Adrenal gland (tissue), 5 donors: ENCODE data around the gene CFAP65.

Experiments used
- CTCF ChIP-seq, 6 experiments: fragments of 450-650 bp in 4 of 6; fragments of 200-600 bp in 2 of 6; sonication (generic) in 1 of 6; IDR thresholded peaks; 1 replicate in 5 of 6; 2 replicates in 1 of 6; pipeline versions ENCODE4 v1.5.1 to v1.8.0; 2016 to 2021; ENCODE audit warnings: antibody characterized with exemption in 6 of 6, mild to moderate bottlenecking in 2 of 6, moderate library complexity in 1 of 6
- POLR2A ChIP-seq, 2 donors: fragments of 450-650 bp; IDR thresholded peaks; one replicate each; pipeline ENCODE4 v1.6.1; 2017; ENCODE audit warnings: antibody characterized with exemption in 2 of 2, mild to moderate bottlenecking in 2 of 2, moderate library complexity in 1 of 2
- donor health status: DM: no; HTN: no; CAD: no.

- no peak for TF ChIP-seq CTCF (IDR thresholded peaks at IDR 0.05)
- TF ChIP-seq POLR2A (IDR thresholded peaks at IDR 0.05) = no peak
Measured at GRCh38 chr2:219059375-219059724, 18.0 kb upstream of the CFAP65 start.
